OCI-LY1 (cell line): Measurements from ENCODE around the gene PDHX.

Source experiments
- H2AFZ ChIP-seq: fragments of 200-600 bp; sonication (generic), shearing (Covaris generic); 2 replicates; pipeline ENCODE4 v1.6.0; 2014; ENCODE audit warnings: antibody characterized with exemption, mild to moderate bottlenecking, low read length
- H3F3A ChIP-seq: fragments of 200-600 bp; sonication (generic), shearing (Covaris generic); 2 replicates; pipeline ENCODE4 v1.6.0; 2014; ENCODE audit warnings: mild to moderate bottlenecking, antibody characterized with exemption, low read length, moderate library complexity; ENCODE audit not compliant: insufficient read depth
- H3K27ac ChIP-seq: fragments of 200-600 bp; sonication (generic); 2 replicates; pipeline ENCODE4 v1.5.1; 2014; ENCODE audit warnings: low read length, mixed run types, mild to moderate bottlenecking, low read depth; ENCODE audit not compliant: poor library complexity, severe bottlenecking
- H3K27me3 ChIP-seq: fragments of 200-600 bp; sonication (generic); 2 replicates; pipeline ENCODE4 v1.6.0; 2014; ENCODE audit warnings: antibody characterized with exemption, mild to moderate bottlenecking, low read length, moderate library complexity; ENCODE audit not compliant: insufficient read depth
- H3K36me3 ChIP-seq: fragments of 200-600 bp; sonication (generic); 2 replicates; pipeline ENCODE4 v1.6.1; 2014; ENCODE audit warnings: mild to moderate bottlenecking, antibody characterized with exemption, low read length, moderate library complexity, mixed read lengths; ENCODE audit not compliant: insufficient read depth
- H3K4me1 ChIP-seq: fragments of 200-600 bp; sonication (generic); 2 replicates; pipeline ENCODE4 v1.5.1; 2014; ENCODE audit warnings: mild to moderate bottlenecking, low read length, moderate library complexity; ENCODE audit not compliant: insufficient read depth, severe bottlenecking
- H3K4me2 ChIP-seq: fragments of 200-600 bp; sonication (generic), shearing (Covaris generic); 2 replicates; pipeline ENCODE4 v1.6.1; 2014; ENCODE audit warnings: low read length
- H3K4me3 ChIP-seq: fragments of 200-600 bp; sonication (generic); 2 replicates; pipeline ENCODE4 v1.5.1; 2014; ENCODE audit warnings: low read length, low read depth, mild to moderate bottlenecking, mixed read lengths; ENCODE audit not compliant: poor library complexity, severe bottlenecking
- H3K79me2 ChIP-seq: fragments of 200-600 bp; shearing (Covaris generic); 2 replicates; pipeline ENCODE4 v1.6.1; 2016; ENCODE audit warnings: mixed run types, low read length, mixed read lengths; ENCODE audit not compliant: insufficient read depth
- H3K9ac ChIP-seq: fragments of 200-600 bp; sonication (generic), shearing (Covaris generic); 2 replicates; pipeline ENCODE4 v1.6.1; 2014; ENCODE audit warnings: mild to moderate bottlenecking, low read length, mixed read lengths
- H3K9me2 ChIP-seq: fragments of 200-600 bp; sonication (generic), shearing (Covaris generic); 2 replicates; pipeline ENCODE4 v1.6.1; 2014; ENCODE audit warnings: low read depth, mild to moderate bottlenecking, low read length, mixed read lengths
- H3K9me3 ChIP-seq: fragments of 200-600 bp; shearing (Covaris generic); 2 replicates; pipeline ENCODE4 v1.6.1; 2014; ENCODE audit warnings: low read length, mixed read lengths
- H4K20me1 ChIP-seq: fragments of 200-600 bp; sonication (generic), shearing (Covaris generic); 2 replicates; pipeline ENCODE4 v1.6.0; 2016; ENCODE audit warnings: mild to moderate bottlenecking, low read length; ENCODE audit not compliant: insufficient read depth
- CTCF ChIP-seq: fragments of 200-600 bp; sonication (generic), shearing (Covaris generic); IDR thresholded peaks from 2 replicates; pipeline ENCODE4 v1.5.1; 2017; ENCODE audit warnings: mild to moderate bottlenecking, antibody characterized with exemption, low read length, moderate library complexity, mixed read lengths
- EZH2 ChIP-seq: fragments of 200-600 bp; sonication (generic), shearing (Covaris generic); IDR thresholded peaks from 2 replicates; pipeline ENCODE4 v1.8.0; 2017; ENCODE audit warnings: borderline replicate concordance, mixed run types, mild to moderate bottlenecking, antibody characterized with exemption, low read length, moderate library complexity, mixed read lengths

The PDHX gene

GRCh38 chr11:35039076-35039475 lies 122.7 kb downstream of the PDHX start:
- TF ChIP-seq CTCF = no peak
- no peak for TF ChIP-seq EZH2
- Histone ChIP-seq H3K79me2 (no peaks in the 10 kb centered on the region), H3K27me3 (no peaks in the 10 kb centered on the region), H3F3A (no peaks in the 10 kb centered on the region), H2AFZ (no peak overlapping the region), H3K9me2 (no peaks in the 10 kb centered on the region), H3K4me1 (no peaks in the 10 kb centered on the region), H3K27ac (no peak overlapping the region), H3K36me3 (no peaks in the 10 kb centered on the region), H3K4me2 (no peak overlapping the region), H3K9ac (no peak overlapping the region), H3K4me3 (no peak overlapping the region), H4K20me1 (no peaks in the 10 kb centered on the region), H3K9me3 (no peaks in the 10 kb centered on the region)

- Histone ChIP-seq H3F3A (no peaks in the 10 kb centered on the region), H3K79me2 (no peaks in the 10 kb centered on the region), H3K9ac (no peak overlapping the region), H3K4me3 (no peak overlapping the region), H3K9me3 (no peaks in the 10 kb centered on the region), H2AFZ (no peak overlapping the region), H3K9me2 (no peaks in the 10 kb centered on the region), H3K36me3 (no peaks in the 10 kb centered on the region), H3K27ac (no peak overlapping the region), H3K27me3 (no peaks in the 10 kb centered on the region), H3K4me1 (no peaks in the 10 kb centered on the region), H3K4me2 (no peak overlapping the region), H4K20me1 (no peaks in the 10 kb centered on the region)
- no peak for TF ChIP-seq CTCF
- TF ChIP-seq EZH2 = no peak
Measured at GRCh38 chr11:35040221-35040942, 124.0 kb downstream of the PDHX start.

- no peaks in the 10 kb centered on the region for H3K9me2 ChIP-seq
- no peaks in the 10 kb centered on the region for H3K27me3 ChIP-seq
- no peaks in the 10 kb centered on the region for H3K9me3 ChIP-seq
- H3K4me1 ChIP-seq = no peaks in the 10 kb centered on the region
- H3K9ac ChIP-seq = no peak overlapping the region
- H3K4me3 ChIP-seq = no peak overlapping the region
- no peak for TF ChIP-seq EZH2
- no peak for TF ChIP-seq CTCF
- H3K36me3 ChIP-seq = no peaks in the 10 kb centered on the region
- H3K27ac ChIP-seq = no peak overlapping the region
- no peaks in the 10 kb centered on the region for H3K79me2 ChIP-seq
- H3K4me2 ChIP-seq = no peak overlapping the region
- H4K20me1 ChIP-seq = no peaks in the 10 kb centered on the region
- H2AFZ ChIP-seq = no peak overlapping the region
- H3F3A ChIP-seq = no peaks in the 10 kb centered on the region
Measured at GRCh38 chr11:35041070-35041554, 124.7 kb downstream of the PDHX start.
